A549 treated with ZK216348 at 1 μM for 4 hours (cell line): ENCODE measurements around the gene SLC30A5. TPM values are rescaled to one million over a fixed set of nuclear protein-coding genes. Genes with fewer than 3 reads are reported as not detected.

Source experiments
- total RNA-seq: library from RNA; stranded (reverse); fragments of 200-300 nt; extraction: Qiagen RNA extraction; gene quantifications from 5 replicates; pipeline ENCODE4 v1.2.3, GENCODE V29; 2022; ENCODE audit warnings: low read depth

Gene SLC30A5
- total RNA-seq, result 33.0 to 41.2 TPM (median 38.5 TPM) in 5 replicates

GRCh38 chr5:69093771-69094482 is at the start of gene SLC30A5:
Gene SLC30A5, plus strand, starts transcription at chr5:69094014. Its CDS starts 242 bp downstream, at chr5:69094256.

GRCh38 chr5:69166686-69167492 is 73.1 kb downstream of the SLC30A5 start, which contains the start of gene CCNB1:
Gene CCNB1, plus strand, starts transcription at chr5:69167150. Its CDS starts 113 bp downstream, at chr5:69167263.

Other genes with a start within 250 kb of the SLC30A5 start
- 243 to 306 TPM (median 273 TPM) in 5 replicates for gene CCNB1, start 73.1 kb downstream of the SLC30A5 start, total RNA-seq
- gene CENPH, start 95.6 kb downstream of the SLC30A5 start, total RNA-seq, result 17.6 to 30.4 TPM (median 27.4 TPM) in 5 replicates
- gene CDK7, start 140.9 kb downstream of the SLC30A5 start, total RNA-seq, result 54.7 to 79.7 TPM (median 62.0 TPM) in 5 replicates
- 2.8 to 4.3 TPM (median 3.9 TPM) in 5 replicates for gene CCDC125, start 238.8 kb downstream of the SLC30A5 start, total RNA-seq